BLaER1 (cell line): ENCODE results near the gene LYRM2.

Source experiments
- H3K27ac ChIP-seq: shearing (Covaris generic); formaldehyde crosslinking; 2 replicates; pipeline ENCODE4 v1.8.1; 2022
- H3K27me3 ChIP-seq: shearing (Covaris generic); formaldehyde crosslinking; 2 replicates; pipeline ENCODE4 v1.8.1; 2022
- H3K36me3 ChIP-seq: shearing (Covaris generic); formaldehyde crosslinking; 2 replicates; pipeline ENCODE4 v1.8.1; 2022
- H3K4me1 ChIP-seq: shearing (Covaris generic); formaldehyde crosslinking; 2 replicates; pipeline ENCODE4 v1.8.1; 2022
- H3K4me2 ChIP-seq: shearing (Covaris generic); formaldehyde crosslinking; 2 replicates; pipeline ENCODE4 v1.8.1; 2022
- H3K4me3 ChIP-seq: shearing (Covaris generic); formaldehyde crosslinking; 2 replicates; pipeline ENCODE4 v1.8.1; 2022
- H3K9ac ChIP-seq: shearing (Covaris generic); formaldehyde crosslinking; 2 replicates; pipeline ENCODE4 v1.8.1; 2022
- H3K9me3 ChIP-seq: shearing (Covaris generic); formaldehyde crosslinking; 2 replicates; pipeline ENCODE4 v1.8.1; 2022
- H4K20me1 ChIP-seq: shearing (Covaris generic); formaldehyde crosslinking; 2 replicates; pipeline ENCODE4 v1.8.1; 2022
- Cebpa-rat ChIP-seq: shearing (Covaris generic); IDR thresholded peaks from 2 replicates; pipeline ENCODE4 v1.8.1; 2022

LYRM2 gene

DNA sequence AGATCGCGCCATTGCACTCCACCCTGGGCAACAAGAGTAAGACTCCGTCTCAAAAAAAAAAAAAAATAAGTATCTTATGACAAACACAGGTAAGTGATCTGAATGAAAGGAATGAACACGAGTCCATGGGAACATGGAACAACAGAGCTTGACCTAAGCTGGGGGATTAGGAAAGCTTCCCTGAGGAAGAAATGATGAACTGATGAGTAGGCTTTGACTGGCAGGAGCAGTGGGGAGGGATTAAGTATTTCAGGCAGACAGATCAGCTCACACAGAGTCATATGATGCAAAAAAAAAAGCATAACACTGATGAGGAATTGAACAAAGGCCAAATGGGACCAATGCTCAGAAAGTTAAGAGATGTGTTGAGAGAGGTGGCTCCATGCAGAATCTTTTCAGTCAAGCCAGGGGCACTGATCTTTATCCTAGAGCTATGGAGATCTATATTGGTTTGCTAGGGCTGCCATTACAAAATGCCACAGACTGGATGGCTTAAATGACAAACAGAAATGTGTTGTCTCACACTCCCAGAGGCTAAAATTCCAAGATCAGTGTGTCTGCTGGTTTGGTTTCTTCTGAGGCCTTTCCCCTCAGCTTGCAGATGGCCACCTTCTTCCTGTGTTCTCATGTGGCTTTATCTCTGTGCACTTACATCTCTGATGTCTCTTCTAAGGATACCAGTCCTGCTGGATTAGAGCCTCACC lies 120.0 kb downstream of the LYRM2 start:
- Histone ChIP-seq H3K9ac (no peak overlapping the region), H3K4me3 (no peak overlapping the region), H3K27me3 (no peaks in the 10 kb centered on the region), H3K4me2 (no peak overlapping the region), H3K36me3 (no peaks in the 10 kb centered on the region), H3K27ac (no peak overlapping the region), H3K4me1 (no peaks in the 10 kb centered on the region), H4K20me1 (no peaks in the 10 kb centered on the region), H3K9me3 (no peaks in the 10 kb centered on the region)
- TF ChIP-seq Cebpa-rat, result no peak
